PC-3 (cell line): Measurements from ENCODE around the gene SEMA5A.

Experiments used
- EZH2 ChIP-seq: fragments of 300-600 bp; sonication (generic); IDR thresholded peaks from one replicate; pipeline ENCODE4 v1.6.1; 2017; ENCODE audit warnings: antibody characterized with exemption, mild to moderate bottlenecking, low read length; ENCODE audit not compliant: unreplicated experiment
- EZH2phosphoT487 ChIP-seq: fragments of 300-600 bp; sonication (generic); IDR thresholded peaks from 2 replicates; pipeline ENCODE4 v1.6.1; 2018; ENCODE audit warnings: mild to moderate bottlenecking, antibody characterized with exemption, low read length, borderline replicate concordance
- TF ChIP-seq, protein P1 (sequence below): fragments of 300-600 bp; sonication (generic); conservative IDR thresholded peaks from 2 replicates; pipeline ENCODE4 v1.5.1; 2017; ENCODE audit warnings: antibody characterized with exemption, low read depth, mild to moderate bottlenecking, low read length

DNA sequence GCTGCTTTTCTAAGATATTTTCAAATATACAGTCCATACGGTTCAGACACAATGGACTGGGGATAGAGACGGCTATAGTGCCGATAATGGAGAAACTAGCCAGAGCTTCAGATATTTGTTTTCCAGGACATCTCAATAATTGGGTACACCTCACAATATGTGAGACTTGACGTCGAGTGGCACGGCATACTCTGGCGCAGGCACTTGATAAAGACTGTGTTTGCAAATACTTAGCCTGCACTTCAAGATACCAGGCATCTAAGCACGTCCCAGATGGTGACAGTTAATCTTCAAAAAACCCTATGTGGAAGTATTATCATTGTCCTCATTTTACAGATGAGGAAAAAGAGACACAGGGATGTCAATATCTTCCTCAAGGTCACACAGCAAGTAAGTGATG lies 48.5 kb downstream of the SEMA5A start:
- TF ChIP-seq, protein P1, sequence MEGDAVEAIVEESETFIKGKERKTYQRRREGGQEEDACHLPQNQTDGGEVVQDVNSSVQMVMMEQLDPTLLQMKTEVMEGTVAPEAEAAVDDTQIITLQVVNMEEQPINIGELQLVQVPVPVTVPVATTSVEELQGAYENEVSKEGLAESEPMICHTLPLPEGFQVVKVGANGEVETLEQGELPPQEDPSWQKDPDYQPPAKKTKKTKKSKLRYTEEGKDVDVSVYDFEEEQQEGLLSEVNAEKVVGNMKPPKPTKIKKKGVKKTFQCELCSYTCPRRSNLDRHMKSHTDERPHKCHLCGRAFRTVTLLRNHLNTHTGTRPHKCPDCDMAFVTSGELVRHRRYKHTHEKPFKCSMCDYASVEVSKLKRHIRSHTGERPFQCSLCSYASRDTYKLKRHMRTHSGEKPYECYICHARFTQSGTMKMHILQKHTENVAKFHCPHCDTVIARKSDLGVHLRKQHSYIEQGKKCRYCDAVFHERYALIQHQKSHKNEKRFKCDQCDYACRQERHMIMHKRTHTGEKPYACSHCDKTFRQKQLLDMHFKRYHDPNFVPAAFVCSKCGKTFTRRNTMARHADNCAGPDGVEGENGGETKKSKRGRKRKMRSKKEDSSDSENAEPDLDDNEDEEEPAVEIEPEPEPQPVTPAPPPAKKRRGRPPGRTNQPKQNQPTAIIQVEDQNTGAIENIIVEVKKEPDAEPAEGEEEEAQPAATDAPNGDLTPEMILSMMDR, result no peak
- no peak for TF ChIP-seq EZH2phosphoT487
- no peak for TF ChIP-seq EZH2
